Ovary (tissue), 3 donors: ENCODE data around the gene TOX3.

ENCODE experiments used
- EP300 ChIP-seq: sonication (generic); formaldehyde crosslinking; IDR thresholded peaks from one replicate; pipeline ENCODE4 v1.6.1; 2017; ENCODE audit warnings: antibody characterized with exemption
- TF ChIP-seq, protein P1 (sequence below), 3 donors: fragments of 450-650 bp in 2 of 3; fragments of 200-600 bp in 1 of 3; IDR thresholded peaks; one replicate each; pipeline versions ENCODE4 v1.5.1 to v1.8.0; 2016 to 2022; ENCODE audit warnings: antibody characterized with exemption in 3 of 3, mild to moderate bottlenecking in 1 of 3
- donor health status: DM: no; HTN: no; CAD: no.

- TF ChIP-seq, protein P1, sequence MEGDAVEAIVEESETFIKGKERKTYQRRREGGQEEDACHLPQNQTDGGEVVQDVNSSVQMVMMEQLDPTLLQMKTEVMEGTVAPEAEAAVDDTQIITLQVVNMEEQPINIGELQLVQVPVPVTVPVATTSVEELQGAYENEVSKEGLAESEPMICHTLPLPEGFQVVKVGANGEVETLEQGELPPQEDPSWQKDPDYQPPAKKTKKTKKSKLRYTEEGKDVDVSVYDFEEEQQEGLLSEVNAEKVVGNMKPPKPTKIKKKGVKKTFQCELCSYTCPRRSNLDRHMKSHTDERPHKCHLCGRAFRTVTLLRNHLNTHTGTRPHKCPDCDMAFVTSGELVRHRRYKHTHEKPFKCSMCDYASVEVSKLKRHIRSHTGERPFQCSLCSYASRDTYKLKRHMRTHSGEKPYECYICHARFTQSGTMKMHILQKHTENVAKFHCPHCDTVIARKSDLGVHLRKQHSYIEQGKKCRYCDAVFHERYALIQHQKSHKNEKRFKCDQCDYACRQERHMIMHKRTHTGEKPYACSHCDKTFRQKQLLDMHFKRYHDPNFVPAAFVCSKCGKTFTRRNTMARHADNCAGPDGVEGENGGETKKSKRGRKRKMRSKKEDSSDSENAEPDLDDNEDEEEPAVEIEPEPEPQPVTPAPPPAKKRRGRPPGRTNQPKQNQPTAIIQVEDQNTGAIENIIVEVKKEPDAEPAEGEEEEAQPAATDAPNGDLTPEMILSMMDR (IDR thresholded peaks at IDR 0.05): no peak
- no peak for TF ChIP-seq EP300
Observed at GRCh38 chr16:52465711-52466267, 81.2 kb downstream of the TOX3 start.
